NCI-H748 treated with DMSO at 0.1 percent for 48 hours (cell line): ENCODE results near the gene ARL5C.
"Not testable (repeated sequence)": the region's sequence is repeated elsewhere in the genome, so short reads cannot be mapped to it uniquely, and the experiment has no call there.

Experiments used
- DNase-seq: peaks from one replicate; lab custom pipeline; 2025; lab: John Stamatoyannopoulos, UW

ARL5C gene

DNA sequence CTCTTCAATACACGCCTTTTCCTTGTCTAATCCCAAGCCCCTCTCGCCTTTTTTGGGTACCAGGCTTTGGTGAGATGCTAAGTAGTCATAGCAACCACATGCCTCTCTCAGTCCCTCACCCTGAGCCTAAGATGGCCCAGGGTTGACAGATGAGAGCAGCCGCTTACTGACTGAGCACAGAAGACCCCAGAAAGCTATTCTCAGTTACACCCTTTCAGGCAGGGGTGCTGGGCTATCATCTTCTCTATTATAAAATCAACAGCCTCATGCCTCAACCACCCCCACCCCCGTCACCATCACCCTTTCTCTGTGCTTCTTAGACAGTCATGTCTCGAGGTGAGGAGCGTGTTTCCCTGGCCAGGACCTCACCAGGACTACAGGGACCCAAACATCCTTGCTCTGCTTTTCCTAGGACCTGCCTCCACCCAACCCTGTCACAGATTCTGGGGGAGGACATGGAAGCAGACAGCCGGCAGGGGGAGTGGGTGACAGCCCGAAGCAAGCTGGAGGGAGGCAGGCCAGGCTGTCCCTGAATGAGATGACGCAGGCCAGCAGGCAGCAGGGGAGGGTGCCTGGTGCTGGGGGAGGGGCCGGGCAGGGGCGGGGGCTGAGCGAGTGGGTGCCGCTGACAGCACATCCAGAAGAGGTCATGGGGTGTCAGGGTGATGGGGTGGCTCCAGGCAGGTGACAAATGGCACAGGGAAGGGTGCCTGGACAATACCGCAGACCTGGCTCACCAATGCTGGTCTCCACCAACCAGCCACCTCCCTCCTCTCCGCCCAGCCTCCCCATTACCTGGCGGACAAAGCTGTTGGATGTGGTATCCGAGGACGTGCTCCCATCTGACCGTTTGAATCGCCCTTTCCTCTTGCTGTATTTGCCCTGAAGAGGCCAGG, 28.4 kb upstream of the ARL5C start:
- DNase-seq = no peak

GRCh38 chr17:39193346-39193745, 27.4 kb upstream of the ARL5C start:
- DNase-seq = no peak

- DNase-seq = no peak
Observed at GRCh38 chr17:39192901-39193300, 26.9 kb upstream of the ARL5C start.

GRCh38 chr17:39191750-39192510, 26.0 kb upstream of the ARL5C start:
- no peak for DNase-seq

DNA sequence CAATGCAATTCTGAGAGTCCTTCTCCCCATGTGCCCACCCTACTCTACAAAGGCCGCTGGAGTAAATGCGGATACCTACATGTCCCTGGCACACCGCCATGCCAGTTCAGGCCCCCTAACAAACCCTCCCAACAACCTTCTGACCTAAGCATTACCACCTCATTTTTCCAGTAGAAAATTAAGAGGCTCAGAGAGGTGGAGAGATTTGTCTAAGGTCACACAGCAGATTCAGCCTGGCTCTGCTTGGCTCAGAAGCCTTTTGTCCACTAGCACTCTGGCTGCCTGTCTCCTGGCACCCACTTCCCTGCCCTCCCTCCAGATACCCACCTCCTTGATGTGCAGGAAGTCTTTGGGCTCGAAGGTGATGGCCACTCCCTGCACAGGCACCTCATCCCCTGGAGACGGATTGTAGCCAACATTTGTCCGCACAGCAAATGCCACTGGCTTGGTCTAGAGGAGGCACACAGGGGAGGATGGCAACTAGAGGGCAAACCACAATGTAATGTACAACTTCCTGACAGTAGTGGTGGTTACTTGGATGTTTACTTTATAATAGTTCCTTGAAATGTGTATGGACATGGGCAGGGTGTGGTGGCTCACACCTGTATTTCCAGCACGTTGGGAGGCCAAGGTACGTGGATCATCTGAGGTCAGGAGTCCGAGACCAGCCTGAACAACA, 21.3 kb upstream of the ARL5C start:
- DNase-seq = no peak

- no peak for DNase-seq
Observed at GRCh38 chr17:39186481-39187002, 20.6 kb upstream of the ARL5C start.

GRCh38 chr17:39183720-39184119, 17.8 kb upstream of the ARL5C start:
- DNase-seq = no peak

DNA sequence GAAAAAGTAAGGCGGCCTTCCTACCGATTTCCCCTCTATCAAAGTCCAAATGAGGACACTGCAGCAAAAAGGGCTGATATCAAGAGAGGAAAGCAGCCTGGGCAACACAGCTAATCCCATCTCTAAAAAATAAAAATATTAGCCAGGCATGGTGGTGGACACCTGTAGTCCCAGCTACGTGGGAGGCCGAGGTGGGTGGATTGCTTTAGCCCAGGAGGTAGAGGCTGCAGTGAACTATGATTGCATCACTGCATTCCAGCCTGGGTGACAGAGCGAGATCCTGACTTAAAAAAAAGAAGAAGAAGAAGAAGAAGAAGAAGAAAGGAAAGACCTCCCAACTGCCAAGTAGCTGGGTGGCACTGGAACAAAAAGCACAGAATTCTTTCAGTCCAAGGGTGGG, 17.1 kb upstream of the ARL5C start:
- no peak for DNase-seq

DNA sequence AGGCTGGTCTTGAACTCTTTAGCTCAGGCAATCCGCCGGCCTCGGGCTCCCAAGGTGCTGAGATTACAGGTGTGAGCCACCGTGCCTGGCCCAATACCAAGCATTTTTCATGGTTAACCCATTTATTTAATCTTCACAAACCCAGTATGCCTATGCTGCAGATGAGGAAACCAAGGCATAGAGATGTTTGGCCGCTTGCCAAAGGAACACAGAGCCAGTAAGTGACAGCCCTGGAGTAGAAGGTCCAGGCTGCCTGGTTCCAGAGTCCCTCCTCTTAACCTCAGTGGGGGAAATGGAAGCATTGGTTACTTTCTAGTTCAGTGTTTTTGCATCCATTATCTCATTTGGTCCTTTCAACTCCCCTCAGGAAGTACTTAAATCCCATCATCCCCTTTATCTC, 15.3 kb upstream of the ARL5C start:
- no peak for DNase-seq

GRCh38 chr17:39178536-39178935, 12.6 kb upstream of the ARL5C start:
- no peak for DNase-seq

GRCh38 chr17:39177256-39177655, 11.3 kb upstream of the ARL5C start:
- DNase-seq = no peak

GRCh38 chr17:39175695-39176093, 9.7 kb upstream of the ARL5C start:
- DNase-seq = no peak

DNA sequence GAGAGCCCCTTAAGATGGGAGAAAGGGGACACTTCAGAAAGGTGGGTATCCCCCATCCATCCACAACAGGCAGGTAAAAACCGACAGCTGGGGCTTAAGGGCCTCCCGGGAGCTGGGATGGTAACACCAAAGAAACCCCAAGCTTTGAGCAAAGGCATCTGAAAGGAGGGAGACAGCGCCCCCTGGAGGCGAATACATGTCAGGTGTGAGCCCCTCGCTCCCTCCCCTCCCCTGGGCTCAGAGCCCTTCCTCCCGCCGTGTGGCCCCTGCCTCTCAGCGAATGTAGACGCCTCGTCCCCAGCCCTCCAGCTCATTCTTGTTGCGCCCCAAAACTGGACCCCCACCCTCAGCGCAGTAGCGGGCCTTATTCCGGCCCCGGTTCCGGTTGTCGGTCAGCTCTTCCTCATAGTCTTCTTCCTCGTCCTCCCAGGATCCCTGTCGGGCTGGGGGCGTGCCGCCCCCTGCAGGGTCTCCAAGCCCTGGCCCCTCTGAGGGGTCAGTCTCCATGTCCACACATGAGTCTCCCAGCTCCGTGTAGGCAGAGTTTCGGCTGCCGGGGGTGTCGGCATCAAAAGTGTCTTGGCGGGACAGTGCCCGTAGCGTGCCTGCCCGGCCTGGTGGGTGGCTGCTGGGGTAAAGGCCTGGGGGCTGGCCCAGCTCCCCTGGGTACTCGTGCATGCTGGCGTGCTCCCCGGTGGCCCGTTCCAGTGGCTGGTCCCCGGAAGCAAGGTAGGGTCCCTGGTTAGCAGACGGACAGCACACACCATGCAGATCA, 9.1 kb upstream of the ARL5C start:
- DNase-seq = peak; percentile 46

DNA sequence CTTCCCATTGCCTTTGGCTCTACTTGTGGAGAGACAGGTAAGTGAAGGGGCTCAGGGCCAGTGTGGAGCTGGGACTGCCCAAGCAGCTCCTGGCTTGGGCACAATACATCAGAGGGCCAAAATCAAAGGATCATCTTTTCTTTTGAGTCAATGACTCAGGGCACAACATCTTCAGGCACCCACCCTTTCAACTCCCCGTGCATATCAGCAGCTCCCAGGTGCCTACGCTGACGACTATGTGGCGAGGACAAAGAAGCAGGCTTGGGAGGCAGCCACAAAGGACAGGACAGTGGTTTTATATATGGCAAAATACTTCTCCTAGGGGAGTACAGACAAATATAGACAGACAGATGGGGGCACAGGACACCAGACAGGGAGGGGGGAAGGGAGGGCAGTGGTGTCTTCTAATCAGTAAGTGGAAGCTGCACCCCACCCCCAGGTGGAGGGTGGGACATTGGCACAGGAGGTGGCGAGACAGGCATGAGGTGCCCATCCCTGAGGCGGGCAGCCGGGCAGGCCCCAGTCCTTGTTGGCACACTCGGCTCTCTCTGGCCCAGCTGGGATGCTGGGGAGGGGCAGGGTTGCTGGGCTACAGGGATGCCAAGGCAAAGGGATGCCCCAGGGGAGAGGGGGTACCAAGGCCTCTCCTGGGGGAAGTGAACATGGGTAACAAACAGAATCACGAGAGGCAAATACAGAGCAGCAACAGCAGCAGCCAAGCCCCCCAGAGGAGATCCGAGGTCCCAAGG, 7.7 kb upstream of the ARL5C start:
- no peak for DNase-seq

DNA sequence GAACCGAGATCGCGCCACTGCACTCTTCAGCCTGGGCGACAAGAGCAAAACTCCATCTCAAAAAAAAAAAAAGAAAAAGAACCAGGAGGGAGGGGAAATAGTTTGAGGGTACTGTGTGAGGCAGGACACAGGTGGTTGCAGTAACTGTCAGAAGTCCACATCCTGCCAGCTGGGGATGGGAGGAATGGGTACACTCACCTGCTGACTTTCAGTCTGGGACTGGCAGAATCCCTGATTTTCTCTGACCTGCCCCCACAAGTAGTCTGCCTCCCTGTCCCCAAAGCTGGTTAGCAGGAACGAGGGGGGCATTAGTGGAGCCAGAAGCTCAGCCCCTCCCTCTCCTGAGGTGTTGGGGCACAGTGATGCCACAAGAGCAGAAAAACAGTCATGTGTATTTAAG, 7.1 kb upstream of the ARL5C start:
- no peak for DNase-seq

GRCh38 chr17:39171933-39172332, 6.0 kb upstream of the ARL5C start:
- DNase-seq = no peak

GRCh38 chr17:39170558-39170957, 4.6 kb upstream of the ARL5C start:
- DNase-seq = no peak

- no peak for DNase-seq
Observed at GRCh38 chr17:39170109-39170508, 4.1 kb upstream of the ARL5C start.

DNA sequence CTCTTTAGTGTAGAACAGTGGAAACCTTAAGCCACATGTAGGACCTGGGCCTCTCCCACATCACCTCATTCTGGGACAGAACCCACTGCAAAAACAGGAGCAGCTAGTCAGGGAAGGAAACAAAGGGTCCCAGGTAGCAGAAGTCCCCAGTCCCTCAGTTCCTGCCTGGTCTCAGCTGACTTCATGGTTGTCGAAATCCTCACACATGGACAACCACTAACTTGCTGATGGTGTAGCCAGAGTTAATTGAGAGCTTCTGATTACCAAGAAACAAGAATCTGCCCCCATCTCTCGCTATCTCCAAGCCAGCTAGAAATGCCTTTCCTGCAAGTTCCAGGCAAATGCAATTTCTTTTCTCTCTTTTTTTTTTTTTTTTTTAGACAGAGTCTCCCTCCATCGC, 3.6 kb upstream of the ARL5C start:
- DNase-seq = no peak

- no peak for DNase-seq
Observed at GRCh38 chr17:39169101-39169500, 3.1 kb upstream of the ARL5C start.

GRCh38 chr17:39168503-39168902, 2.5 kb upstream of the ARL5C start:
- DNase-seq = not testable (repeated sequence)
